Mesodermal cell (in vitro differentiated cells): ENCODE measurements around the gene FSHR.

Experiments used
- H3K27ac ChIP-seq: 2 replicates; pipeline ENCODE4 v1.7.0; 2013; ENCODE audit warnings: mild to moderate bottlenecking, low read depth, low read length, moderate library complexity; ENCODE audit not compliant: severe bottlenecking
- H3K36me3 ChIP-seq: 2 replicates; pipeline ENCODE4 v1.7.1; 2013; ENCODE audit warnings: mild to moderate bottlenecking, low read length, moderate library complexity; ENCODE audit not compliant: control insufficient read depth, insufficient read depth
- H3K4me1 ChIP-seq: one replicate; pipeline ENCODE4 v1.7.1; 2013; ENCODE audit warnings: mild to moderate bottlenecking, low read length; ENCODE audit not compliant: insufficient read depth, control insufficient read depth, poor library complexity, severe bottlenecking
- H3K4me3 ChIP-seq: 2 replicates; pipeline ENCODE4 v1.7.0; 2013; ENCODE audit warnings: low read length, control low read depth, mild to moderate bottlenecking; ENCODE audit not compliant: insufficient read depth, poor library complexity, severe bottlenecking; ENCODE audit errors: extremely low read depth
- H3K9me3 ChIP-seq: 2 replicates; pipeline ENCODE4 v1.7.1; 2013; ENCODE audit warnings: mild to moderate bottlenecking, low read length, moderate library complexity; ENCODE audit not compliant: control insufficient read depth
- WGBS, 2 experiments: methylation state at CpG; one replicate each; pipeline ENCODE4 v1.1.5; 2013; ENCODE audit warnings: missing lambda C conversion rate in 2 of 2; ENCODE audit not compliant: insufficient coverage in 2 of 2; 5-methylcytosine and 5-hydroxymethylcytosine counted together

Gene FSHR

GRCh38 chr2:48915227-48915626 is 239.1 kb downstream of the FSHR start:
- Histone ChIP-seq H3K9me3 (no peaks in the 10 kb centered on the region), H3K4me1 (no peaks in the 10 kb centered on the region), H3K27ac (no peak overlapping the region), H3K36me3 (no peaks in the 10 kb centered on the region), H3K4me3 (no peak overlapping the region)
- 82 to 88% methylated on average over 6 to 10 of the region's 10 CpGs for WGBS, 2 experiments

- H3K36me3 ChIP-seq, result no peaks in the 10 kb centered on the region
- no peaks in the 10 kb centered on the region for H3K4me1 ChIP-seq
- H3K9me3 ChIP-seq, result no peaks in the 10 kb centered on the region
- H3K27ac ChIP-seq, result no peak overlapping the region
- H3K4me3 ChIP-seq, result no peak overlapping the region
- WGBS, 2 experiments, result no CpG with 5 or more reads among the region's 1 CpG
Observed at GRCh38 chr2:48914477-48915089, 239.7 kb downstream of the FSHR start.
